Naive thymus-derived CD4-positive, alpha-beta T cell (primary cell): ENCODE data around the gene ITLN1. TPM values are rescaled to one million over a fixed set of nuclear protein-coding genes. Genes with fewer than 3 reads are reported as not detected.
A peak's percentile ranks its signal among the peaks of the same experiment; 100 is the strongest.

Experiments used
- ATAC-seq: fragments of 150-1000 bp; cut with Tn5 transposase; 2 replicates; pipeline ENCODE4 v1.10.0; 2021; ENCODE audit warnings: mild to moderate bottlenecking, moderate library complexity
- CTCF ChIA-PET: fragments of 350-600 bp; sonication (Branson Sonifier 250); formaldehyde crosslinking; loops from one replicate; lab custom pipeline; 2021; ENCODE audit warnings: antibody characterized with exemption; lab: Charles Lee
- POLR2A ChIA-PET: fragments of 350-600 bp; sonication (Branson Sonifier 250); formaldehyde crosslinking; loops from one replicate; lab custom pipeline; 2021; ENCODE audit warnings: antibody characterized with exemption, inconsistent platforms; lab: Charles Lee
- DNase-seq, 9 donors: peaks; one replicate each; pipeline versions ENCODE4 v3.0.0 to v3.0.0-alpha.2; 2020 to 2022; ENCODE audit warnings: mixed read lengths in 1 of 9
- H3K27ac ChIP-seq: one replicate; pipeline ENCODE4 v1.7.0; 2013; ENCODE audit warnings: mild to moderate bottlenecking, low read depth, low read length, moderate library complexity
- H3K27me3 ChIP-seq, 2 donors: one replicate each; pipeline ENCODE4 v1.7.0; 2013; ENCODE audit warnings: low read length in 2 of 2, mild to moderate bottlenecking in 2 of 2, moderate library complexity in 2 of 2; ENCODE audit not compliant: control insufficient read depth in 2 of 2, insufficient read depth in 2 of 2
- H3K36me3 ChIP-seq, 3 experiments: 1 replicate in 2 of 3; 2 replicates in 1 of 3; pipeline ENCODE4 v1.7.0; 2013; ENCODE audit warnings: low read length in 3 of 3, mild to moderate bottlenecking in 3 of 3, moderate library complexity in 1 of 3; ENCODE audit not compliant: insufficient read depth in 3 of 3, control insufficient read depth in 2 of 3
- H3K4me1 ChIP-seq, 2 donors: one replicate each; pipeline ENCODE4 v1.7.0; 2013; ENCODE audit warnings: low read length in 2 of 2, mild to moderate bottlenecking in 2 of 2, moderate library complexity in 1 of 2; ENCODE audit not compliant: control insufficient read depth in 2 of 2, insufficient read depth in 2 of 2
- H3K4me3 ChIP-seq: 2 replicates; pipeline ENCODE4 v1.7.0; 2013; ENCODE audit warnings: mild to moderate bottlenecking, low read length
- H3K9me3 ChIP-seq, 3 experiments: 1 replicate in 2 of 3; 2 replicates in 1 of 3; pipeline ENCODE4 v1.7.0; 2013; ENCODE audit warnings: low read length in 3 of 3; ENCODE audit not compliant: control insufficient read depth in 2 of 3
- H3K27ac Mint-ChIP-seq, 9 donors: one replicate each; pipeline ENCODE4 v1.8.0; 2020 to 2022; ENCODE audit warnings: mixed read lengths in 9 of 9, mild to moderate bottlenecking in 8 of 9, moderate library complexity in 5 of 9, inconsistent platforms in 2 of 9
- H3K27me3 Mint-ChIP-seq, 5 donors: one replicate each; pipeline ENCODE4 v1.8.0; 2021 to 2022; ENCODE audit warnings: mixed read lengths in 5 of 5, mild to moderate bottlenecking in 1 of 5
- H3K36me3 Mint-ChIP-seq, 5 donors: one replicate each; pipeline ENCODE4 v1.8.0; 2020 to 2022; ENCODE audit warnings: mixed read lengths in 5 of 5, mild to moderate bottlenecking in 3 of 5, inconsistent platforms in 1 of 5
- H3K4me1 Mint-ChIP-seq, 7 donors: one replicate each; pipeline ENCODE4 v1.8.0; 2020 to 2022; ENCODE audit warnings: mixed read lengths in 7 of 7, mild to moderate bottlenecking in 3 of 7, inconsistent platforms in 1 of 7
- H3K4me3 Mint-ChIP-seq, 10 donors: one replicate each; pipeline ENCODE4 v1.8.0; 2020 to 2022; ENCODE audit warnings: mild to moderate bottlenecking in 10 of 10, mixed read lengths in 10 of 10, moderate library complexity in 6 of 10, inconsistent platforms in 2 of 10
- H3K9me3 Mint-ChIP-seq, 11 donors: one replicate each; pipeline ENCODE4 v1.8.0; 2020 to 2022; ENCODE audit warnings: mixed read lengths in 11 of 11, mild to moderate bottlenecking in 4 of 11, inconsistent platforms in 1 of 11, moderate library complexity in 1 of 11
- intact Hi-C, 2 donors: fragments of 100-400 bp; cut with micrococcal nuclease; formaldehyde crosslinking; loops; one replicate each; pipeline ENCODE4 v1.15.1; 2023
- polyA plus RNA-seq, 2 donors: library from polyadenylated mRNA; unstranded; fragments of 300-500 nt; fragmentation: Illumina TruSeq; gene quantifications; one replicate each; pipeline ENCODE4 v1.2.3, GENCODE V29; 2021
- total RNA-seq, 6 experiments: library from RNA in 5 of 6; stranded (reverse) in 5 of 6; gene quantifications; 1 replicate in 5 of 6; 2 replicates in 1 of 6; pipeline ENCODE4 v1.2.3 and lab custom pipeline; 2021 to 2026

ITLN1 gene
- total and polyA plus RNA-seq, 7 experiments from 2014 or later: 0.88 TPM; not detected in 6

DNA sequence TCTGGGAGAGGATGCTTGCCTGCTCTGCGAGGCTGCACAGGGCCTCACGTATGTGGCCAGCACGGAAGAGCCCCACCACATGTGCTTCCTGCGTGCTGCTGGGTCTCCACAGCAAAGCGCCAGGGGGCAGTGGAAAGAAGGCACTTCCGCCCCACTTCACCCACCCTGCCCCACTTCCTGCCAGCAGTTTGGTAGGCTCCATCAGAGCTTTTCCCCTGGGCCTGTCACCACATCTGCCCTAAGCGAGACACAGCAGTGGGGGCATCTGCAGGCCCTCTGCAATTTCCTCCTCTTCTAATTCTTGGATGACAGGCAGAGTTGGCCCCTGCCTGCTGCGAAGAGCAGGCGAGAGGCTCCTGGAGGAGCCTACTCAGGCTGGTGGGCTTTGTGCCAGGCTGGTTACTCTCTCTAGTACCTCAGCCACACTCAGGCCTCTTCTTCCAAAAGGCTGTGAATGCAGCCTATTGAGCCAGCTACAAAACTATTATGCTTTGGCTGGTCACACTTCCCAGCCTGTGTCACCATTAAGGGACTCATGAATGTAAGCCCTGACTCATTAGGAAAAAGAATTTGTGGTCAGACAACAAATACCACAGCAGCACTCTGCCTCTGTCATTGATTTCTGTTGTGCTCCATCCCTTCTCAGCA, 47.3 kb downstream of the ITLN1 start:
- peaks cover 57 to 83% (median 71%) of the 10 kb centered on the region in 7 donors for H3K4me1 Mint-ChIP-seq
- H3K27ac ChIP-seq: peak overlapping the region; percentile 69
- peaks cover 50 to 60% of the 10 kb centered on the region in 2 donors for H3K4me1 ChIP-seq
- peak overlapping the region; percentile 62 to 90 (median 76) for H3K4me3 Mint-ChIP-seq
- intact Hi-C loops: loop anchor here (1.0 to 10.0 kb wide), 13 partner anchors 40 to 320 kb away; partner anchors contain the start of genes LY9 (in 2 of the 2), ARHGAP30 (in 1 of the 2), DEDD (in 1 of the 2) and KLHDC9 (in 1 of the 2)
- ChIA-PET POLR2A (interaction anchor here (0.6 to 2.3 kb wide), 18 partner anchors 9 to 1662 kb away, joined by 3 to 21 read pairs (median 4); partner anchors contain the start of genes ITLN2, LY9, TSTD1 and USF1), CTCF (interaction anchor here (0.6 to 8.1 kb wide), 20 partner anchors 13 to 260 kb away, joined by 3 to 167 read pairs (median 4); partner anchors contain the start of gene ITLN2)
- DNase-seq: peak; percentile 52 to 91 (median 87)
- no peaks in the 10 kb centered on the region for H3K27me3 Mint-ChIP-seq
- peak; percentile 97 for ATAC-seq
- H3K9me3 Mint-ChIP-seq: no peaks in the 10 kb centered on the region
- H3K27me3 ChIP-seq: no peaks in the 10 kb centered on the region
- H3K36me3 ChIP-seq: no peaks in the 10 kb centered on the region
- peak overlapping the region; percentile 78 to 98 (median 95) for H3K27ac Mint-ChIP-seq
- H3K36me3 Mint-ChIP-seq: no peaks in the 10 kb centered on the region
- H3K9me3 ChIP-seq: no peaks in the 10 kb centered on the region
- H3K4me3 ChIP-seq: peak overlapping the region; percentile 37

DNA sequence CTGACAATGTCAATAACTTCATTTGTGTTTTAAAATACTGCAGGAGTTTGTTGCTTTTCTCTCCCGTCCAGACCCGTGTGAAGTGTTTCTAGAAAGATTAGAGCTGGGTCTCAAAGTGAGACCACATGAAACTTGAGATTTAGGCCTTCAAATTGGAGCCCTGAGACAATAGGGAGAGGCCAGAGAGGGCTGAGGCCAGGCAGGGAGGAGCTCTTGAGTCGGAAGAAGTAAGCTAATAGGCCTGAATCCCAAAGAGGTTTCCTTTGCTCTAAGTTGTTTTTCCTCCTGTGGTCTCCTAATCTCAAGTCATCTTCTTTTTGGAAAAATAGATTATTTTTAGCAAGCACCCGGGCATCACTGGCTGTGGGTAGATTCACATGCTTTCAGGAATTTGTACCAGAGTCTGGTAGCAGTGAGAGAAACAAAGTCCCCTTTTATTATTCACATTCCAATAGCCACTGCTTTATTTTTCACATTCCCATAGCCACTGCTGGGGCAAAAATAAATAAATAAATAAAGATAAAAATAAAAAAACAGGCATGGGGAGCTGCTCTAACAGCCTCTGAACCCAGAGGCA, 47.9 kb downstream of the ITLN1 start:
- intact Hi-C loops: loop anchor here (1.0 to 10.0 kb wide), 13 partner anchors 40 to 320 kb away; partner anchors contain the start of genes LY9 (in 2 of the 2), ARHGAP30 (in 1 of the 2), DEDD (in 1 of the 2) and KLHDC9 (in 1 of the 2)
- H3K27me3 Mint-ChIP-seq: no peaks in the 10 kb centered on the region
- no peaks in the 10 kb centered on the region for H3K27me3 ChIP-seq
- peak overlapping the region; percentile 78 to 98 (median 92) for H3K27ac Mint-ChIP-seq
- DNase-seq (no peak), ATAC-seq (no peak)
- H3K36me3 ChIP-seq: no peaks in the 10 kb centered on the region
- ChIA-PET CTCF (interaction anchor here (0.5 to 8.1 kb wide), 22 partner anchors 13 to 586 kb away, joined by 3 to 167 read pairs (median 4); partner anchors contain the start of gene ITLN2), POLR2A (interaction anchor here (0.6 to 2.3 kb wide), 18 partner anchors 9 to 1663 kb away, joined by 3 to 21 read pairs (median 4); partner anchors contain the start of genes ITLN2, LY9 and TSTD1)
- H3K9me3 ChIP-seq: no peaks in the 10 kb centered on the region
- no peaks in the 10 kb centered on the region for H3K36me3 Mint-ChIP-seq
- H3K4me1 ChIP-seq: peaks cover 50 to 60% of the 10 kb centered on the region in 2 donors
- peaks cover 57 to 85% (median 71%) of the 10 kb centered on the region in 7 donors for H3K4me1 Mint-ChIP-seq
- peak overlapping the region; percentile 14 for H3K4me3 ChIP-seq
- peak overlapping the region; percentile 69 for H3K27ac ChIP-seq
- no peaks in the 10 kb centered on the region for H3K9me3 Mint-ChIP-seq
- H3K4me3 Mint-ChIP-seq: peak overlapping the region; percentile 33 to 90 (median 71)

- no peak for ATAC-seq
- peaks cover 50 to 60% of the 10 kb centered on the region in 2 donors for H3K4me1 ChIP-seq
- H3K27me3 ChIP-seq: no peaks in the 10 kb centered on the region
- ChIA-PET CTCF (interaction anchor here (0.5 to 8.1 kb wide), 15 partner anchors 15 to 586 kb away, joined by 3 to 167 read pairs (median 6); partner anchors contain the start of gene ITLN2), POLR2A (interaction anchor here (0.7 to 2.3 kb wide), 12 partner anchors 10 to 232 kb away, joined by 3 to 21 read pairs (median 5); partner anchors contain the start of genes ITLN2, LY9 and TSTD1)
- H3K9me3 ChIP-seq: no peaks in the 10 kb centered on the region
- H3K36me3 ChIP-seq: no peaks in the 10 kb centered on the region
- Mint-ChIP-seq H3K27me3 (no peaks in the 10 kb centered on the region), H3K27ac (peak overlapping the region; percentile 78 to 96 (median 92)), H3K36me3 (no peaks in the 10 kb centered on the region), H3K9me3 (no peaks in the 10 kb centered on the region), H3K4me1 (peaks cover 54 to 86% (median 71%) of the 10 kb centered on the region in 7 donors), H3K4me3 (peak overlapping the region; percentile 28 to 90 (median 62))
- peak overlapping the region; percentile 69 for H3K27ac ChIP-seq
- H3K4me3 ChIP-seq: peak overlapping the region; percentile 14
- DNase-seq: no peak
- intact Hi-C loops: loop anchor here (2.0 to 10.0 kb wide), 6 partner anchors 40 to 321 kb away; partner anchors contain the start of genes DEDD (in 1 of the 2), KLHDC9 (in 1 of the 2), LY9 (in 1 of the 2) and USF1 (in 1 of the 2)
These were observed 48.4 kb downstream of the ITLN1 start for GRCh38 chr1:160836561-160836960.

DNA sequence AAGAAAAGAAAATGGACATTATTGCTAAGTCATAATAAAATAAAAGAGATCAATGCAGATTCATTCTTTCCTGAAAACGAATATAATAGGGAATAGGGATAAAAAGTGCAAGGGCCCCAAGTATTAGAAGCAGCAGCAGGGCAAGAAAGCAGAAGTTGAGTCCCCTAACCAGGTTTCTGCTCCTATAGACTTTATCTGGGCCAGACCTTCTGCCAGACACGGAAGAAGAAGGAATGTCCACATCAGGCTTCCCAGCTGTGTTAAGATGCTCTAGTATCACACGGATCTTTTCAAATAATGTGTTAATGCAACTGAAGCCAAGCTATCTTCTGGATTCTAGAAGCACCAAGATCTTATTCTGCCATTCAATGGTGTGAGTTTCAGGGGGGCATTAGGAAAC, 49.2 kb downstream of the ITLN1 start:
- Histone ChIP-seq H3K27me3 (no peaks in the 10 kb centered on the region), H3K9me3 (no peaks in the 10 kb centered on the region), H3K4me3 (no peak overlapping the region), H3K27ac (no peak overlapping the region), H3K36me3 (no peaks in the 10 kb centered on the region), H3K4me1 (peaks cover 50 to 60% of the 10 kb centered on the region in 2 donors)
- intact Hi-C loops: loop anchor here (1.0 to 10.0 kb wide), 10 partner anchors 39 to 322 kb away; partner anchors contain the start of genes DEDD (in 1 of the 2), KLHDC9 (in 1 of the 2), LY9 (in 1 of the 2) and USF1 (in 1 of the 2)
- peak overlapping the region in 7 of 10 donors; percentile 18 to 90 (median 60) for H3K4me3 Mint-ChIP-seq
- ChIA-PET POLR2A (interaction anchor here (0.5 to 2.2 kb wide), 11 partner anchors 12 to 545 kb away, joined by 3 to 10 read pairs (median 4); partner anchors contain the start of gene ITLN2), CTCF (interaction anchor here (0.8 to 8.1 kb wide), 15 partner anchors 39 to 157 kb away, joined by 3 to 167 read pairs (median 4); partner anchors contain the start of genes ITLN1, ITLN2 and LY9)
- no peak for ATAC-seq
- no peak for DNase-seq
- H3K4me1 Mint-ChIP-seq: peaks cover 53 to 87% (median 71%) of the 10 kb centered on the region in 7 donors
- no peaks in the 10 kb centered on the region for H3K36me3 Mint-ChIP-seq
- H3K27me3 Mint-ChIP-seq: no peaks in the 10 kb centered on the region
- peak overlapping the region; percentile 29 to 96 (median 89) for H3K27ac Mint-ChIP-seq
- H3K9me3 Mint-ChIP-seq: no peaks in the 10 kb centered on the region

DNA sequence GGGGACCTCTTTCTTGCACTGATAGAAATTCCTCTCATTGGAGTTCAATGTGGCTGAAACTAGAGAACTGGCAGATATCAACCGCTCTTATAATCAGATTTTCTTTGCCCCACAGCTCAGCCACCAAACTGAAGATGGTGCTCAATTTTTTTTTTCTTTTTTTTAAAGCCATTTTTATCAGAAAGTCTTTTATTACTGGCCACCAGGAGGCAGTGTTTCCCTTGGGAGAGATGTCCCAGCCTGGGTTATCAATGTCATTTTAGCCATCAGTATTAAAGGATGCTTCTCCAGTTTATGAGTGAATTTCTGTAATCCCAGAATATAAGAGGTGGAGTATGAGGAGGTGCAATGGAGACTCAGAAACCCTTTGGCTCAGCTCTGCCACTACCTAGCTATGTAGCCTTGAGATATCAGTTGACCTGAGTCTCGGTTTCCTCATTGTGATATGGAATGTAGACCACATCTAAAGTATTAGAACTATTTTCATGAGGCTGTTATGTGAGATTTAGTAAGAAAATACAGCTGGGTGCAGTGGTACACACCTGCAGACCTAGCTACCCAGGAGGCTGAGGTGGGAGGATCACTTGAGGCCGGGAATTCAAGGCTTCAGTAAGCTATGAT, 49.9 kb downstream of the ITLN1 start:
- H3K27ac ChIP-seq: no peak overlapping the region
- ChIA-PET POLR2A (interaction anchor here (0.5 to 2.2 kb wide), 7 partner anchors 30 to 546 kb away, joined by 3 to 7 read pairs (median 3); partner anchors contain the start of gene ITLN2), CTCF (interaction anchor here (0.6 to 8.1 kb wide), 18 partner anchors 36 to 205 kb away, joined by 3 to 167 read pairs (median 3); partner anchors contain the start of genes ITLN1, ITLN2 and LY9)
- H3K27me3 ChIP-seq: no peaks in the 10 kb centered on the region
- ATAC-seq (no peak), DNase-seq (peak in 8 of 9 donors; percentile 27 to 75 (median 46))
- Mint-ChIP-seq H3K27me3 (no peaks in the 10 kb centered on the region), H3K4me1 (peaks cover 57 to 90% (median 72%) of the 10 kb centered on the region in 7 donors), H3K36me3 (no peaks in the 10 kb centered on the region), H3K9me3 (no peaks in the 10 kb centered on the region), H3K27ac (peak overlapping the region; percentile 25 to 96 (median 86)), H3K4me3 (peak overlapping the region in 6 of 10 donors; percentile 17 to 71 (median 54))
- H3K9me3 ChIP-seq: no peaks in the 10 kb centered on the region
- H3K4me1 ChIP-seq: peaks cover 49 to 60% of the 10 kb centered on the region in 2 donors
- no peak overlapping the region for H3K4me3 ChIP-seq
- H3K36me3 ChIP-seq: peaks cover 0 to 4% (median 0%) of the 10 kb centered on the region in 3 experiments
- intact Hi-C loops: loop anchor here (1.0 to 10.0 kb wide), 8 partner anchors 42 to 322 kb away; partner anchors contain the start of genes DEDD (in 1 of the 2), USF1 (in 1 of the 2) and USP21 (in 1 of the 2)
